Vagina (tissue), 2 donors: ENCODE measurements around the gene SDHC.

Experiments used
- CTCF ChIP-seq, 3 experiments: fragments of 450-650 bp in 2 of 3; fragments of 200-600 bp in 1 of 3; sonication (generic) in 1 of 3; IDR thresholded peaks; one replicate each; pipeline ENCODE4 v1.5.1; 2017 to 2019; ENCODE audit warnings: antibody characterized with exemption in 3 of 3, mild to moderate bottlenecking in 2 of 3, moderate library complexity in 2 of 3
- POLR2AphosphoS5 ChIP-seq, 2 donors: sonication (generic); formaldehyde crosslinking; IDR thresholded peaks; one replicate each; pipeline ENCODE4 v1.9.0; 2017; ENCODE audit warnings: antibody characterized with exemption in 2 of 2, mild to moderate bottlenecking in 2 of 2, low read depth in 1 of 2; ENCODE audit not compliant: insufficient read depth in 1 of 2

- TF ChIP-seq POLR2AphosphoS5 (IDR thresholded peaks at IDR 0.05; ENCODE audit: insufficient read depth in 1 of 2, low read depth in 1 of 2) (no peak), CTCF (IDR thresholded peaks at IDR 0.05) (no peak)
These were observed 93.3 kb downstream of the SDHC start for GRCh38 chr1:161407451-161407985.
